SU-DHL-6 (cell line): ENCODE measurements around the gene SRPK3.

Source experiments
- EZH2phosphoT487 ChIP-seq: fragments of 200-600 bp; sonication (generic), shearing (Covaris generic); conservative IDR thresholded peaks from 2 replicates; pipeline ENCODE4 v1.6.1; 2018; ENCODE audit warnings: mild to moderate bottlenecking, antibody characterized with exemption, low read length, moderate library complexity, mixed read lengths
- TF ChIP-seq, protein P1 (sequence below): fragments of 200-600 bp; sonication (generic); IDR thresholded peaks from one replicate; pipeline ENCODE4 v1.5.1; 2017; ENCODE audit warnings: antibody characterized with exemption, mild to moderate bottlenecking, low read length, moderate library complexity; ENCODE audit not compliant: insufficient read depth, poor library complexity, severe bottlenecking

DNA sequence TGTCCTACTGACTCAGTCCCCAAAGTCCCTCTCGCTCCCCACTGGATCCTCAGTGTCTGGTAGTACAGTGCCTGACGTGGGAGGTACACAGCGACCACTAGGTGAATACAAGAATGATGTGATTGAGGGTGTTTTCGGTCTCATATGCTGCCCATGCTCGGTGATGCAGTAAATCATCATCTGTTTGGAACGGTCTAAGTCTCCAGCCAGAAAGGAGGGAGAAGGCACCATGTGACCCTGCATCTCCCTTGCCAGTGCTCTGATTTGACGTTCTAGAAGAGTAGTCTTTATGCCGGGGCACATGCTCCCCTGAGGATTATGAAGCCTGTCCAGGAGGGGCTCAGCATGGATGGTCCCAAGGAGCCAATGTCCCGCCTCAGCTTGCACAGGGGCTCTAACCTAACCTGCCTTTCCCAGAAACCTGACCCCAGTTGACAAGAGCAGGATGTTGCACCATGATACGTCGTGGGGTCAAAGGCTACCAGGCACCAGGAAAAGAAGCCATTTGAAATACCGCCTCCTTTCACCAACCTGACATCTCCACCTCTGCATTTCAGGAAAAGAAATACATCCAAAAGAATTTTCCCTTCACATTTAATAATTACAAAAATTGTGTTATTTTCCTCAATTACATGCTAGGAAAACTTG, 30.6 kb upstream of the SRPK3 start:
- TF ChIP-seq EZH2phosphoT487 = no peak
- TF ChIP-seq, protein P1, sequence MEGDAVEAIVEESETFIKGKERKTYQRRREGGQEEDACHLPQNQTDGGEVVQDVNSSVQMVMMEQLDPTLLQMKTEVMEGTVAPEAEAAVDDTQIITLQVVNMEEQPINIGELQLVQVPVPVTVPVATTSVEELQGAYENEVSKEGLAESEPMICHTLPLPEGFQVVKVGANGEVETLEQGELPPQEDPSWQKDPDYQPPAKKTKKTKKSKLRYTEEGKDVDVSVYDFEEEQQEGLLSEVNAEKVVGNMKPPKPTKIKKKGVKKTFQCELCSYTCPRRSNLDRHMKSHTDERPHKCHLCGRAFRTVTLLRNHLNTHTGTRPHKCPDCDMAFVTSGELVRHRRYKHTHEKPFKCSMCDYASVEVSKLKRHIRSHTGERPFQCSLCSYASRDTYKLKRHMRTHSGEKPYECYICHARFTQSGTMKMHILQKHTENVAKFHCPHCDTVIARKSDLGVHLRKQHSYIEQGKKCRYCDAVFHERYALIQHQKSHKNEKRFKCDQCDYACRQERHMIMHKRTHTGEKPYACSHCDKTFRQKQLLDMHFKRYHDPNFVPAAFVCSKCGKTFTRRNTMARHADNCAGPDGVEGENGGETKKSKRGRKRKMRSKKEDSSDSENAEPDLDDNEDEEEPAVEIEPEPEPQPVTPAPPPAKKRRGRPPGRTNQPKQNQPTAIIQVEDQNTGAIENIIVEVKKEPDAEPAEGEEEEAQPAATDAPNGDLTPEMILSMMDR = no peak
